ENCODE measurements around the gene KREMEN2. TPM values are rescaled to one million over a fixed set of nuclear protein-coding genes. Genes with fewer than 3 reads are reported as not detected.
A peak's percentile ranks its signal among the peaks of the same experiment; 100 is the strongest.

The KREMEN2 gene
- total and polyA plus RNA-seq, 9 of the 15 experiments (the other 6 are each of a cell fraction or from before 2014, with no cell fraction given) = 0.04 to 7.7 (median 1.5) TPM; not detected in 1

DNA sequence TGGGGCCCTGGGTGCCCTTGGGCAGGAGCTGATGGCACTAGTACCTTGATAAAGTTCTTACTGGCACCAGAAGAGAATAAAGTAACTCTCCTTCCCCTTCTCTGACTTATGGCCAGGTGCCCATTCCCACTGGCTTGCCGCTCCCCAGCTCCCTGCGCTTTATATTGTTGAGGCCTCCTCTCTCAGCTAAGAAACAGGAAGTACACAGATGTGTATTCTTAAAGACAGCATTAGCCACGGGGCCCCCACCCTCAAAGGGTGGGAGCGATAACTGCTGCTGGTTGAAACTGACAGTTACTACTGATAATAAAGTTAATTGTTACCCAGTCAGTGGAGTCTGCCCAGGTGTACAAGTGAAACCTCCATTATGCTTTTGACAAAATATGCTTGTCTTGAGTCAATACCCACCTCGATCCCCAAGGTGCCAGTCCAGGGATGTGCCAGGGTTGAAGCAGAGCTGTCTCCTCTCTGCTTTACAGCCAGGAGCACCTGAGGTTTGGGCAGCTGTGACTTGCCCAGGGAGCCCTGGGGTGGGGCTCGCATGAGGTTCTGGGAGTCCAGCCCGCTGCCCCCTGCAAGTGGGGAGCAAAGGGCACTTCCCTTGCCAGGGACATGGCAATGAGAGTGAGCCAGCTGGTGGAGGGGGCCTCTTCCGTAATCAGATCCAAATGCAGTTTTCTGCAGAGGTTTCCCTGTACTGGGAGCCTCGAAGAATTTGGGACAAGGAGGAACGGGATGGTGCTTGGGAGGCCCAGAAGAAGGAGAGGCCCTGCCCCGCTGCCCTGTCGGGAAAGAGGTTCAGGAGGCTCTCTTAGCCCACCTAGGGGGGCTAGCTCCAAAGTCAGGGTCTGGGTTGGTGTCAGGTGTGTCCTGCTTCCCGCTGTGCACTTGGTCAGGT is 43.2 kb downstream of the KREMEN2 start (continued):
- TF ChIP-seq CEBPB (tag; IDR thresholded peaks at IDR 0.05) = no peak
- TF ChIP-seq, protein P1, sequence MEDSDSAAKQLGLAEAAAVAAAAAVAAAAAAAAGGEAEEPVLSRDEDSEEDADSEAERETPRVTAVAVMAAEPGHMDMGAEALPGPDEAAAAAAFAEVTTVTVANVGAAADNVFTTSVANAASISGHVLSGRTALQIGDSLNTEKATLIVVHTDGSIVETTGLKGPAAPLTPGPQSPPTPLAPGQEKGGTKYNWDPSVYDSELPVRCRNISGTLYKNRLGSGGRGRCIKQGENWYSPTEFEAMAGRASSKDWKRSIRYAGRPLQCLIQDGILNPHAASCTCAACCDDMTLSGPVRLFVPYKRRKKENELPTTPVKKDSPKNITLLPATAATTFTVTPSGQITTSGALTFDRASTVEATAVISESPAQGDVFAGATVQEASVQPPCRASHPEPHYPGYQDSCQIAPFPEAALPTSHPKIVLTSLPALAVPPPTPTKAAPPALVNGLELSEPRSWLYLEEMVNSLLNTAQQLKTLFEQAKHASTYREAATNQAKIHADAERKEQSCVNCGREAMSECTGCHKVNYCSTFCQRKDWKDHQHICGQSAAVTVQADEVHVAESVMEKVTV (CRISPR knock-in tag; IDR thresholded peaks at IDR 0.05) = no peak
- TF ChIP-seq NCOA1 (IDR thresholded peaks at IDR 0.05; ENCODE audit: low read depth) = no peak
- TF ChIP-seq JUND (IDR thresholded peaks at IDR 0.05; ENCODE audit: borderline replicate concordance, low read depth, low read length) = peak; percentile 42; the same call in 1 of the 2 replicates
- TF ChIP-seq JUND (tag; IDR thresholded peaks at IDR 0.05; ENCODE audit: borderline replicate concordance, low read depth, low read length) = no peak
- no peak for TF ChIP-seq NR2C1 (IDR thresholded peaks at IDR 0.05)
- TF ChIP-seq NR2C1 (tag; IDR thresholded peaks at IDR 0.05) = no peak; the same call in 1 of the 2 replicates
- no peak for TF ChIP-seq ZNF174 (CRISPR knock-in tag; IDR thresholded peaks at IDR 0.05)
- TF ChIP-seq SIRT6 (IDR thresholded peaks at IDR 0.05; ENCODE audit: low read depth, low read length) = no peak
- no peak for TF ChIP-seq XRCC5 (IDR thresholded peaks at IDR 0.05; ENCODE audit: low read depth, low read length)
- TF ChIP-seq, protein P2, sequence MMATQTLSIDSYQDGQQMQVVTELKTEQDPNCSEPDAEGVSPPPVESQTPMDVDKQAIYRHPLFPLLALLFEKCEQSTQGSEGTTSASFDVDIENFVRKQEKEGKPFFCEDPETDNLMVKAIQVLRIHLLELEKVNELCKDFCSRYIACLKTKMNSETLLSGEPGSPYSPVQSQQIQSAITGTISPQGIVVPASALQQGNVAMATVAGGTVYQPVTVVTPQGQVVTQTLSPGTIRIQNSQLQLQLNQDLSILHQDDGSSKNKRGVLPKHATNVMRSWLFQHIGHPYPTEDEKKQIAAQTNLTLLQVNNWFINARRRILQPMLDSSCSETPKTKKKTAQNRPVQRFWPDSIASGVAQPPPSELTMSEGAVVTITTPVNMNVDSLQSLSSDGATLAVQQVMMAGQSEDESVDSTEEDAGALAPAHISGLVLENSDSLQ (IDR thresholded peaks at IDR 0.05) = peak; percentile 57
- TF ChIP-seq, protein P3, sequence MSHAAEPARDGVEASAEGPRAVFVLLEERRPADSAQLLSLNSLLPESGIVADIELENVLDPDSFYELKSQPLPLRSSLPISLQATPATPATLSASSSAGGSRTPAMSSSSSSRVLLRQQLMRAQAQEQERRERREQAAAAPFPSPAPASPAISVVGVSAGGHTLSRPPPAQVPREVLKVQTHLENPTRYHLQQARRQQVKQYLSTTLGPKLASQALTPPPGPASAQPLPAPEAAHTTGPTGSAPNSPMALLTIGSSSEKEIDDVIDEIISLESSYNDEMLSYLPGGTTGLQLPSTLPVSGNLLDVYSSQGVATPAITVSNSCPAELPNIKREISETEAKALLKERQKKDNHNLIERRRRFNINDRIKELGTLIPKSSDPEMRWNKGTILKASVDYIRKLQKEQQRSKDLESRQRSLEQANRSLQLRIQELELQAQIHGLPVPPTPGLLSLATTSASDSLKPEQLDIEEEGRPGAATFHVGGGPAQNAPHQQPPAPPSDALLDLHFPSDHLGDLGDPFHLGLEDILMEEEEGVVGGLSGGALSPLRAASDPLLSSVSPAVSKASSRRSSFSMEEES (CRISPR knock-in tag; IDR thresholded peaks at IDR 0.05) = no peak
- no peak for TF ChIP-seq BACH1 (tag; IDR thresholded peaks at IDR 0.05)
- TF ChIP-seq ZNF551 (CRISPR knock-in tag; IDR thresholded peaks at IDR 0.05) = no peak
- TF ChIP-seq ESRRA (IDR thresholded peaks at IDR 0.05; ENCODE audit: borderline replicate concordance, low read depth) = no peak
- no peak for TF ChIP-seq NR2C2 (CRISPR knock-in tag; IDR thresholded peaks at IDR 0.05)
- TF ChIP-seq NR2C2 (tag; IDR thresholded peaks at IDR 0.05) = no peak
- no peak for TF ChIP-seq FUS (optimal IDR thresholded peaks at IDR 0.05; ENCODE audit: low read depth, low read length)
- no peak for TF ChIP-seq FIP1L1 (IDR thresholded peaks at IDR 0.05; ENCODE audit: low read depth, low read length, poor library complexity, severe bottlenecking)
- TF ChIP-seq, protein P4, sequence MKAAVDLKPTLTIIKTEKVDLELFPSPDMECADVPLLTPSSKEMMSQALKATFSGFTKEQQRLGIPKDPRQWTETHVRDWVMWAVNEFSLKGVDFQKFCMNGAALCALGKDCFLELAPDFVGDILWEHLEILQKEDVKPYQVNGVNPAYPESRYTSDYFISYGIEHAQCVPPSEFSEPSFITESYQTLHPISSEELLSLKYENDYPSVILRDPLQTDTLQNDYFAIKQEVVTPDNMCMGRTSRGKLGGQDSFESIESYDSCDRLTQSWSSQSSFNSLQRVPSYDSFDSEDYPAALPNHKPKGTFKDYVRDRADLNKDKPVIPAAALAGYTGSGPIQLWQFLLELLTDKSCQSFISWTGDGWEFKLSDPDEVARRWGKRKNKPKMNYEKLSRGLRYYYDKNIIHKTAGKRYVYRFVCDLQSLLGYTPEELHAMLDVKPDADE (conservative IDR thresholded peaks at IDR 0.05; ENCODE audit: control insufficient read depth, low read depth, low read length) = no peak
- TF ChIP-seq CHCHD3 (CRISPR knock-in tag; IDR thresholded peaks at IDR 0.05) = no peak

All from K562 (cell line).